Endothelial cell of umbilical vein (primary cell): ENCODE data around the gene HIGD2B. TPM values are rescaled to one million over a fixed set of nuclear protein-coding genes. Genes with fewer than 3 reads are reported as not detected.

ENCODE experiments used
- BruUV-seq: library from RNA; stranded (reverse); fragments of 400-500 nt; replicated peaks from 2 replicates; lab custom pipeline; 2021; lab: Mats Ljungman, UMichigan
- CTCF ChIA-PET: fragments of 300-600, 350-600 bp; sonication (Branson Sonifier 250); formaldehyde crosslinking; loops from one replicate; lab custom pipeline; 2021; ENCODE audit warnings: antibody characterized with exemption, inconsistent platforms; lab: Charles Lee
- POLR2A ChIA-PET: fragments of 300-600, 350-600 bp; sonication (Branson Sonifier 250); formaldehyde crosslinking; loops from one replicate; lab custom pipeline; 2021; ENCODE audit warnings: antibody characterized with exemption, inconsistent platforms; lab: Charles Lee
- DNase-seq: peaks from one replicate; pipeline ENCODE4 v3.0.0-alpha.2; 2011; ENCODE audit warnings: low read depth, low spot score
- FAIRE-seq: peaks from 2 replicates; lab custom pipeline; 2011; peaks lifted over from hg19 to GRCh38; lab: Jason Lieb, UNC
- H2AFZ ChIP-seq: 2 replicates; pipeline ENCODE4 v1.6.0; 2012; ENCODE audit warnings: low read depth, low read length, control low read depth, inconsistent platforms
- H3K27ac ChIP-seq: 2 replicates; pipeline ENCODE4 v1.5.1; 2011; ENCODE audit warnings: low read depth, mild to moderate bottlenecking, control low read depth, low read length, moderate library complexity; ENCODE audit not compliant: insufficient read depth
- H3K27me3 ChIP-seq, 2 experiments: 2 replicates each; pipeline versions ENCODE4 v1.6.0 to v1.6.1; 2011; ENCODE audit warnings: low read length in 2 of 2, mixed read lengths in 1 of 2; ENCODE audit not compliant: control insufficient read depth in 2 of 2, insufficient read depth in 2 of 2
- H3K36me3 ChIP-seq, 2 experiments: 2 replicates in 1 of 2; 3 replicates in 1 of 2; pipeline ENCODE4 v1.5.1; 2011; ENCODE audit warnings: low read length in 2 of 2, mild to moderate bottlenecking in 1 of 2, moderate library complexity in 1 of 2; ENCODE audit not compliant: control insufficient read depth in 2 of 2, insufficient read depth in 2 of 2; ENCODE audit errors: extremely low read depth in 1 of 2
- H3K4me1 ChIP-seq: 3 replicates; pipeline ENCODE4 v1.5.1; 2011; ENCODE audit warnings: mild to moderate bottlenecking, low read length; ENCODE audit not compliant: control insufficient read depth, insufficient read depth; ENCODE audit errors: extremely low read depth
- H3K4me2 ChIP-seq: 2 replicates; pipeline ENCODE4 v1.6.1; 2011; ENCODE audit warnings: low read length, control low read depth, mixed read lengths; ENCODE audit not compliant: insufficient read depth
- H3K4me3 ChIP-seq, 3 experiments: fragments of 200-600 bp in 1 of 3; sonication (generic), shearing (Covaris generic) in 1 of 3; replicated peaks in 1 of 3; 2 replicates each; pipeline ENCODE4 v1.5.1; 2011 to 2016; ENCODE audit warnings: control low read depth in 3 of 3, low read length in 3 of 3, mild to moderate bottlenecking in 2 of 3, inconsistent platforms in 1 of 3, low read depth in 1 of 3, moderate library complexity in 1 of 3; ENCODE audit not compliant: insufficient read depth in 1 of 3
- H3K79me2 ChIP-seq: 2 replicates; pipeline ENCODE4 v1.6.0; 2012; ENCODE audit warnings: low read length, inconsistent platforms; ENCODE audit not compliant: control insufficient read depth, insufficient read depth
- H3K9ac ChIP-seq: replicated peaks from 2 replicates; pipeline ENCODE3; 2011; ENCODE audit warnings: low read length, control low read depth; ENCODE audit not compliant: insufficient read depth; ENCODE audit errors: extremely low read depth
- H3K9me1 ChIP-seq: replicated peaks from 3 replicates; pipeline ENCODE4 v1.6.0; 2011; ENCODE audit warnings: mild to moderate bottlenecking, low read length; ENCODE audit not compliant: control insufficient read depth, insufficient read depth; ENCODE audit errors: extremely low read depth
- H3K9me3 ChIP-seq: replicated peaks from 2 replicates; pipeline ENCODE4 v1.5.1; 2012; ENCODE audit warnings: low read length, inconsistent platforms; ENCODE audit not compliant: control insufficient read depth, insufficient read depth
- H4K20me1 ChIP-seq: replicated peaks from 2 replicates; pipeline ENCODE3; 2011; ENCODE audit warnings: mild to moderate bottlenecking, low read length; ENCODE audit not compliant: control insufficient read depth, insufficient read depth; ENCODE audit errors: extremely low read depth
- EZH2 ChIP-seq: IDR thresholded peaks from 2 replicates; pipeline ENCODE4 v1.6.1; 2012; ENCODE audit warnings: borderline replicate concordance, low read depth, mild to moderate bottlenecking, moderate library complexity, low read length, inconsistent platforms; ENCODE audit not compliant: severe bottlenecking
- FOS ChIP-seq: IDR thresholded peaks from 2 replicates; pipeline ENCODE4 v1.6.1; 2011; ENCODE audit warnings: mild to moderate bottlenecking, low read length, moderate library complexity, borderline replicate concordance; ENCODE audit not compliant: insufficient read depth
- GATA2 ChIP-seq: IDR thresholded peaks from 2 replicates; pipeline ENCODE4 v1.7.0; 2011; ENCODE audit warnings: low read depth, mild to moderate bottlenecking, moderate library complexity, mixed read lengths, low read length; ENCODE audit not compliant: insufficient read length, insufficient read depth
- MYC ChIP-seq: IDR thresholded peaks from one replicate; pipeline ENCODE4 v1.6.1; 2011; ENCODE audit warnings: mild to moderate bottlenecking, low read depth, low read length
- POLR2A ChIP-seq: IDR thresholded peaks from 2 replicates; pipeline ENCODE4 v1.6.1; 2012; ENCODE audit warnings: low read depth, mild to moderate bottlenecking, control low read depth, low read length
- POLR2AphosphoS5 ChIP-seq: IDR thresholded peaks from 2 replicates; pipeline ENCODE4 v1.6.1; 2012; ENCODE audit warnings: low read depth, mild to moderate bottlenecking, control low read depth, low read length, moderate library complexity; ENCODE audit not compliant: insufficient read depth
- dilution Hi-C: fragments of 300-500 bp; cut with MboI; formaldehyde crosslinking; loops from one replicate; pipeline ENCODE4 v1.15.0; 2019; ENCODE audit warnings: low sequenced_read_pairs; ENCODE audit not compliant: extremely low pct_ligation_motif_present
- intact Hi-C: fragments of 100-400 bp; cut with micrococcal nuclease; formaldehyde crosslinking; loops from one replicate; pipeline ENCODE4 v1.10.0; 2022
- polyA plus RNA-seq, 4 experiments: library from polyadenylated mRNA; depleted of rRNA in 3 of 4; stranded (reverse) in 3 of 4; unstranded in 1 of 4; fragments of >200 nt; gene quantifications; 2 replicates each; pipeline versions ENCODE4 v1.2.1 to v1.2.3, GENCODE V29; 2011 to 2012; ENCODE audit warnings: missing spikeins in 1 of 4
- total RNA-seq: library from RNA; stranded (reverse); gene quantifications from 2 replicates; pipeline ENCODE4 v1.2.3, GENCODE V29; 2021
- TF ChIP-seq, protein P1 (sequence below), 2 donors: IDR thresholded peaks; 1 replicate in 1 of 2; 2 replicates in 1 of 2; pipeline ENCODE4 v1.5.1; 2011; ENCODE audit warnings: low read length in 2 of 2, mild to moderate bottlenecking in 2 of 2, moderate library complexity in 2 of 2, control low read depth in 1 of 2, inconsistent platforms in 1 of 2, low read depth in 1 of 2; ENCODE audit not compliant: insufficient read depth in 1 of 2; ENCODE audit errors: extremely low read depth in 1 of 2

HIGD2B gene
- total and polyA plus RNA-seq, 2 donors (not counting 3 experiments of a cell fraction or from before 2014, with no cell fraction given), result not detected

- intact Hi-C loops, result no loop called here
- Histone ChIP-seq H2AFZ (no peak overlapping the region), H3K9me3 (no peaks in the 10 kb centered on the region), H3K27ac (no peak overlapping the region), H4K20me1 (no peaks in the 10 kb centered on the region), H3K9ac (no peak overlapping the region), H3K9me1 (no peaks in the 10 kb centered on the region), H3K4me2 (no peak overlapping the region), H3K4me3 (no peak overlapping the region), H3K36me3 (peaks cover 3 to 8% of the 10 kb centered on the region in 2 experiments), H3K27me3 (no peaks in the 10 kb centered on the region), H3K79me2 (no peaks in the 10 kb centered on the region), H3K4me1 (no peaks in the 10 kb centered on the region)
- BruUV-seq, result no TSS peak
- no peak for FAIRE-seq
- TF ChIP-seq POLR2A (no peak), POLR2AphosphoS5 (no peak), GATA2 (no peak), EZH2 (no peak)
- dilution Hi-C loops, result no loop called here
- POLR2A ChIA-PET, result no interaction called here
- DNase-seq, result no peak
- CTCF ChIA-PET, result interaction anchor here (5.3 kb wide), 1 partner anchor 12 kb away, joined by 34 read pairs; no protein-coding TSS in a partner anchor
These were observed 48.2 kb upstream of the HIGD2B start for GRCh38 chr15:72733941-72734738.

DNA sequence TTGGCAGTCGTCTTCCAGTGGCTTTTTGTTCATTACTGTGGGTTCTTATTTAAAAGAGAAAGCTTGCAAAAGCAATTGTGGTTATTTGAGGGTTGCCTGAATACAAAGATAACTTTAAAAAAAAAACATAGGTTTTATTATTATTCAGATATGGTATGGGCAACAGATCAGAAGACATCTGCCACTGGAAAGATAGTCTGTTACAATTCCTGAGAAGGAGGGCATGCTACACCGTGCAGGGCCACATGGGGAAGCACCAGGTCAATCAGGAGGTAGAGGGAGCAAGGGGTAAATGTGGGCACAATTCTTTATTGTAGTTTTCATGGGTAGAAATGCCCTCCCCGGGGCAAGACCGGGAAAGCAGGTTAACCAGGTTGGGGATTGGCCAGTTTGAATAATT lies 46.5 kb upstream of the HIGD2B start:
- CTCF ChIA-PET, result interaction anchor here (0.9 to 2.5 kb wide), 3 partner anchors 10 to 343 kb away, joined by 3 to 27 read pairs (median 3); no protein-coding TSS in a partner anchor
- TF ChIP-seq MYC (no peak), POLR2A (no peak), FOS (no peak)
- TF ChIP-seq, protein P1, sequence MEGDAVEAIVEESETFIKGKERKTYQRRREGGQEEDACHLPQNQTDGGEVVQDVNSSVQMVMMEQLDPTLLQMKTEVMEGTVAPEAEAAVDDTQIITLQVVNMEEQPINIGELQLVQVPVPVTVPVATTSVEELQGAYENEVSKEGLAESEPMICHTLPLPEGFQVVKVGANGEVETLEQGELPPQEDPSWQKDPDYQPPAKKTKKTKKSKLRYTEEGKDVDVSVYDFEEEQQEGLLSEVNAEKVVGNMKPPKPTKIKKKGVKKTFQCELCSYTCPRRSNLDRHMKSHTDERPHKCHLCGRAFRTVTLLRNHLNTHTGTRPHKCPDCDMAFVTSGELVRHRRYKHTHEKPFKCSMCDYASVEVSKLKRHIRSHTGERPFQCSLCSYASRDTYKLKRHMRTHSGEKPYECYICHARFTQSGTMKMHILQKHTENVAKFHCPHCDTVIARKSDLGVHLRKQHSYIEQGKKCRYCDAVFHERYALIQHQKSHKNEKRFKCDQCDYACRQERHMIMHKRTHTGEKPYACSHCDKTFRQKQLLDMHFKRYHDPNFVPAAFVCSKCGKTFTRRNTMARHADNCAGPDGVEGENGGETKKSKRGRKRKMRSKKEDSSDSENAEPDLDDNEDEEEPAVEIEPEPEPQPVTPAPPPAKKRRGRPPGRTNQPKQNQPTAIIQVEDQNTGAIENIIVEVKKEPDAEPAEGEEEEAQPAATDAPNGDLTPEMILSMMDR (IDR thresholded peaks at IDR 0.05; ENCODE audit: extremely low read depth in 1 of 2, insufficient read depth in 1 of 2, low read depth in 1 of 2, low read length in 2 of 2), result no peak
- Histone ChIP-seq H3K4me3 (no peak overlapping the region), H3K9ac (no peak overlapping the region), H3K4me2 (no peak overlapping the region), H3K36me3 (peaks cover 3 to 6% of the 10 kb centered on the region in 2 experiments), H4K20me1 (no peaks in the 10 kb centered on the region), H3K27ac (no peak overlapping the region), H3K4me1 (no peaks in the 10 kb centered on the region), H3K9me1 (no peaks in the 10 kb centered on the region), H3K79me2 (no peaks in the 10 kb centered on the region), H3K27me3 (no peaks in the 10 kb centered on the region), H2AFZ (no peak overlapping the region), H3K9me3 (no peaks in the 10 kb centered on the region)
- dilution Hi-C loops, result no loop called here
- intact Hi-C loops, result no loop called here
- no TSS peak for BruUV-seq
- DNase-seq (no peak), FAIRE-seq (no peak)
- POLR2A ChIA-PET, result no interaction called here
